Esophagus mucosa (tissue), 1 donor: Measurements from ENCODE around the gene SLX1B. TPM values are rescaled to one million over a fixed set of nuclear protein-coding genes. Genes with fewer than 3 reads are reported as not detected.
"Not testable (repeated sequence)": the region's sequence is repeated elsewhere in the genome, so short reads cannot be mapped to it uniquely, and the experiment has no call there.

Experiments used
- ATAC-seq: fragments of 200-7000 bp; cut with Tn5 transposase; one replicate; pipeline ENCODE4 v1.9.1; 2020
- total RNA-seq: library from RNA; stranded (reverse); gene quantifications from one replicate; pipeline ENCODE4 v1.2.4, GENCODE V29; 2023
- donor health status: DM: yes; HTN: yes; CAD: no.

SLX1B gene
- total RNA-seq: 24.3 TPM

DNA sequence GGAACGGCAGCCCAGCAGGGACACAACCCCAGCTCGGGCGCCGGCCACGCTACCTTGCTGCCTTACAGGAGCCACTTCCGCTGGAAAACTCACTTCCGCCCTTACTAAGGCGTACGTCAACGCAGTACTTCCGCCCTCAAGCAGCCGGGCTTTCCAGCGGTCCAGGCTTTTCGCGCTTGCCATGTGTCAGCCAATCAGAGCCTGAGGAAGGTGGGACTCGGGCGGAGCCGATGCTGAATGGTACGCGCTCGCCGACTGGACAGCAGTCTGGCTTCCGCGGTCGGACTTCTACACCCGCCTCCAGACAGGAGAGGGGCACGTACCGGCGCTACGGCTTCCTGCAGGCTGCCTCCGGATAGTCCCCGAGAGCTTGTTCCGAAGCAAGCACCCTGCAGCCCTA is at the start of gene SLX1B, which contains the start of gene BOLA2:
TSS of gene SLX1B (plus strand) at position 265 of the 400 bp plus-strand sequence.
TSS of gene BOLA2 (minus strand) at position 83 of the 400 bp plus-strand sequence. CDS start 98 bp downstream, outside the sequence.
- ATAC-seq: peak; percentile 93

DNA sequence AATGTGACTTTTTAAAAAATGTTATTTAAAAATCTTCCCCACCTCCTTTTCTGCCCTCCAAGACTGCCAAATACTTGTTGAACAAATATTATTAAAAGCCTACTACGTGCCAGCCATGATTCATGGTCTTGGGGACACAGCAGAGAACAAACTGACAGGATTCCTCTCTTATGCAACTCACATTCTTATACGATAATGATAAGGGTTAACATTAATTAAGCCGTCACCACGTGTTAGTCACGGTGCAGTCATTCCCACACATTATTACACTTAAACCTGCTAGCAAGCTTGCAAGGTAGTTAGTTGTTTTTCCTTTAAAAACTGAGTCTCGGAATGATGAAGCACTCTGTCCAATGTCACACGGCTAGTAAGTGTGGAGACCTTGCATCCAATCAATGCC is 49.1 kb upstream of the SLX1B start:
- ATAC-seq: not testable (repeated sequence)

DNA sequence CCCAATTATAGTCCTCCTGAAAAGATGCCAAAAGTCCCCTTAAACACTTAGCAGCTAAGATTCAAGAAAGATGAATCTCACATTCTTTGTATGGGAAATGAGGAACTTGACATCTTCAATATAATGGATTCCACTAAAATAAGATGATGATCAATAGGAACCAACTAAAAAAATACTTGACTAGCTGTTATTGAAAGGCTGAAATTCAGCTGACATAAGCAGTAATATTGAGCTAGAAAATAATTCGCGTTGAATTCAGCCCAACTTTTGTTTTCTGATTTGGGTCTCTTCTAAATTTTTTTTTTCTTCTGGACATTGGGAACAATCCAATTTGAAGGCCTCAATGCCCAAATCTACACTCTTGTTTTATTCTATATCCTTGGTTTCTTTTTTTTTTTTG is 30.7 kb upstream of the SLX1B start:
- not testable (repeated sequence) for ATAC-seq

DNA sequence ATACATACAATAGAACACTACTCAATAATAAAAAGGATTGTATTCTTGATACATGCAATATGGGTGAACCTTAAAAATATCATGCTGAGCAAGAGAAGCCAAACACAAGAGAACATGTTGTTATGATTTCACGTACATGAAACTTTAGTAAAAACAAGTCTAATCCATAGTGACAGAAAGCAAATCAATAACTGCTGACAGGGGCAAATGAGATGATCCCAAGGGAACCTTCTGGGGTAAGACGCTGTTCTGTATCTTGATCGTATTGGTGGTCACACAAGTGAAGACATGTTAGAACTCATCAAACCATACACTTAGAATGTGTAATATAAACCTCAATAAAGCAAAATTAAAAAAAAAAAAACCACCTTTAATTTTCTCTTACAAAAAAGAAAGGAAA is 28.9 kb upstream of the SLX1B start:
- ATAC-seq: not testable (repeated sequence)

DNA sequence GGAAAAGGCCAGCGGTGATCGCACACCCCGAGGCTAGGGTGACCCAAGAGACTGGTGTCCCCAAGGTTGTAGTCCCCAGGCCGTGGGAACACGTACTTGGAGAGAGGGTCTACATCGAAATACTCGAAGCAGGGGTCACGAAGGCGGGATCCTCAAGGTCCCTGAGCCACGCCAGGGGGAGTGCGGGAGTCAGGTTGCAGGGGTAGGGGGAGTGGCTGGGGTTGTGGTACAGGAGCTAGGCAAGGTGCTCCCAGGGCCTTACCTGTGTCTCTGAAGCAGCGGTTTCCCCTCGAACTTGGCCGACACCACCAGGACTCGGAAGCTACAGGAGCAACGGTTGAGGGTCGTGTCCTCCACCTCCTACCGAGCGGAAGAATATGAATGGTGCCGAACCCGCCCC is 579 bp upstream of the SLX1B start:
- ATAC-seq: peak; percentile 29

DNA sequence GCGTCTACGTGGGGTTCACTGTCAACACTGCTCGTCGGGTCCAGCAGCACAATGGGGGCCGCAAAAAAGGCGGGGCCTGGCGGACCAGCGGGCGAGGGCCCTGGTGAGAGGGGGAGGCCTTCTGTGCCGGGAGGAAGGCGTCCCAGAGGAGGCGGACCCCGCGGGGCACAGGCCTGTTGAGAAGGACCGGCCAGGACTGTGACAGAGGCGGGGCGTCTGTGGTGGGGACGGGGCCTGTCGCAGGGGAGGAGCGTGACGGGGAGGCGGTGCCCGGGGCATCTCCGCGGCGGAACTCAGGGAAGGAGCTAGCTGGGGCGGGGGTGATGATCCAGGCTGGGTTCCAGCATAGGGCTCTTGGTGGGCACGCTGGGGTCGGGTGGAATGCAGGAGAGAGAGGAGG is 495 bp downstream of the SLX1B start:
- peak; percentile 75 for ATAC-seq

DNA sequence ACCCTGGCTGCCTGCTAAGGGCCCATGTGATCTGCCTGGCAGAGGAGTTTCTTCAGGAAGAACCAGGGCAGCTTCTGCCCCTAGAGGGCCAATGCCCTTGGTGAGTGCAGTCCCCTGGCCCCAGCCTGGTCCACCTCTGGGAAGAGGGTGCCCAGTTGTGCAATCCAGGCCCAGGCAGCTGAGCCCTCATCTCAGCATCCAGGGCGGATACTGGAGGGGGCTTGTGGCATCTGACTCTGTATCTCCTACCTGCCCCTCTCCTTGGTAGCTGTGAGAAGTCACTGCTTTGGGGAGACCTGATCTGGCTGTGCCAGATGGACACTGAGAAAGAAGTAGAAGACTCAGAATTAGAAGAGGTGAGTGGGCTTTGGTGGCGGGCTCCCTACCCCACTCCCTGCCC is 3.3 kb downstream of the SLX1B start:
- not testable (repeated sequence) for ATAC-seq

DNA sequence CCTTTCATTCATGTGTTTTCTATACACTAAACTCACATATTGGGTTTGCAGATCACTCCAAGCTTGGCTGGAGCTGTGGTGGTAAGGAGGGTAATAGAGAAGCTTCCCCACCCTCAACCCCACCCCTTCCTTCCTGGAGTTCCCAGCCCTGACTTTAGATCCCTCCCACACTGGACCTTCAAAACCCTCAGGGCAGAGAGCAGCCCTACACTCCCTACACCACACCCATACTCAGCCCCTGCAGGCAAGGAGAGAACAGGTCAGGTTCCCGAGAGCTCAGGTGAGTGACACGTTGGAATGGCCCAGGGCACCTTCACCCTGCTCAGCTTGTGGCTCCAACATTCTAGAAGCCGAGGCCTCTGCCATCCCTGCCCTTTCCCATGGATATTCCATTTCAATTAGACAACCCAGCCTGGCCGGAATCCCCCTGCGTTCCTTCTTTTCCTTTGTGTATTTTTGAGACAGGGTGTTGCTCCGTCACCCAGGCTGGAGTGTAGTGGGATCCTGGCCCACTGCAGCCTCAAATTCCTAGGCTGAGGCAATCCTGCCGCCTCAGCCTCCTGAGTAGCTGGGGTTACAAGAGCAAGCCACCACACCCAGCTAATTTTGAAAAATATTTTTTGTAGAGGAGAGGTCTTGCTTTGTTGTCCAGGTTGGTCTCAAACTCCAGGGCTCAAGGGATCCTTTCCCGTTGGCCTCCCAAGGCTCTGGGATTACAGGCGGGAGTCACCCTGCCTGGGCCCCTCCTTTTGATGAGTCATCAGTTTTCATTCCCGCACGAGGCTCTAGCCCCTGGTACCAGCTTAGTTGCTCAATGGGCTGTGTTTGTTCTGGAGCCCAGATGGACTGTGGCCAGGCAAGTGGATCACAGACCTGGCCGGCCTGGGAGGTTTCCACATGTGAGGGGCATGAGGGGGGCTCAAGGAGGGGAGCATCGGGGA is 5.6 kb downstream of the SLX1B start, which contains the start of gene SULT1A4:
TSS of gene SULT1A4 (plus strand) at position 208 of the 941 bp plus-strand sequence. CDS start 1,473 bp downstream, outside the sequence.
- peak; percentile 66 for ATAC-seq

DNA sequence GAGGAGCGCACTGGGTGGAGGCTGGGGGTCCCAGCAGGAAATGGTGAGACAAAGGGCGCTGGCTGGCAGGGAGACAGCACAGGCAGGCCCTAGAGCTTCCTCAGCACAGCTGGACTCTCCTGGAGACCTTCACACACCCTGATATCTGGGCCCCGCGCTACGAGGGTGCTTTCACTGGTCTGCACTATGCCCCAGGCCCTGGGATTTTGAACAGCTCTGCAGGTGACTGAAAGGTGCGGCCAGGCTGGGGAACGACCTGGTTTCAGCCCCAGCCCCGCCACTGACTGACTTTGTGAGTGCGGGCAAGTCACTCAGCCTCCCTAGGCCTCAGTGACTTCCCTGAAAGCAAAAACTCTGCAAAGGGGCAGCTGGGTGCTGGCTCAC is 6.3 kb downstream of the SLX1B start:
- peak; percentile 27 for ATAC-seq

DNA sequence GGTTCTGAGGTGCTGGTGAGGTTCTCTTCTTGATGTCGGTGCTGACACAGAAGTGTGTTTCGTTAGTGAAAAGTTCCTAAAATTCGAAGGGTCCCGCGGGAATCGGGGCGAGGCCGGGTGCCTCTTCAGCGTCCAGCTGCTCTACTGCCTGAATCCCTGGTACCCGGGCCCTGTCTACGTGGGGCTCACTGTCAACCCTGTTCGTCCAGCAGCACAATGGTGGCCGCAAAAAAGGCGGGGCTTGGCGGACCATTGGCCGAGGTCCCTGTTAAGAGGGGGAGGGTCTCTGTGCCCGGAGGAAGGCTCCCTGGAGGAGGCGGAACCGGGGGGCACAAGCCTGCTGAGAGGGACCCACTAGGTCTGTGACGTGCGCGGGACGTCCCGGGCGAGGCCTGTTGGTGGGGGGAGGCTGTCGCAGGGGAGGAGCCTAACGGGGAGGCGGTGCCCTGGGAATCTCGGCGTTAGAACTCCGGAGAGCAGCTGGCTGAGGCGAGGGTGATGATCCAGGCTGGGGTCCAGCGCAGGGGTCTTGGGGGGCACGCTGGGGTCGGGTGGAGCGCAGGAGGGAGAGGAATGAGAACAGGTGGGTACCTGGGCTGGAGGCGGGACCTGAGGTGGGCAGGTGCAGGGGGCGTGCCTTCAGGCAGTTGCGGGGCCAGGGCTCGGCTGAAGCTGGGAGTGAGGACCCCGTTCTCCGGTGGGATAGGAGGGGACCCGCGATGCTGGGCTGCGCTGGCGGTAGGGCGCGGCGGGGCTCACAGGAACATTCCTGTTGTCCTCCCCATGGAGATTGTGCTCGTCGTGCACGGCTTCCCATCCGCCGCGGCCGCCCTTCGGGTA is 11.9 kb downstream of the SLX1B start:
- peak; percentile 24 for ATAC-seq

DNA sequence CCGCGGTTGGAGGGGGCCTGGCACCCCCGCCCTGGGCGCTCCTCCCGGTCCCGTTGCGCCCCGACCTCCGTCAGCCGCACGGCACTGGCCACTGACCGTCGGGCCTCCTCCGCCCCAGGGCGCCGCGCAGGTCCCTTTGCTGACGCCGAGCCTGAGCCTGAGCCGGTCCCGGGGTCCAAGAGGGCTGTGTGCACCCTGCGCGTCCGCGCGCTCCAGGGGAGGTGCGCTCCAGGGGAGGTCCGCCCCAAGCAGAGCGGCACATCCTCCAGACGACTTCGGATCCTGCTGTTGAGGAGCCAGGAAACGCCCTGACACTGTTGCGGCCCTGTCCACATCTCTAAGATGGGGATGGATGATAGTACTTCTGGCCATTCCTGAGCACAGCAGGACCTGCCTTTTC is 12.6 kb downstream of the SLX1B start:
- peak; percentile 16 for ATAC-seq

DNA sequence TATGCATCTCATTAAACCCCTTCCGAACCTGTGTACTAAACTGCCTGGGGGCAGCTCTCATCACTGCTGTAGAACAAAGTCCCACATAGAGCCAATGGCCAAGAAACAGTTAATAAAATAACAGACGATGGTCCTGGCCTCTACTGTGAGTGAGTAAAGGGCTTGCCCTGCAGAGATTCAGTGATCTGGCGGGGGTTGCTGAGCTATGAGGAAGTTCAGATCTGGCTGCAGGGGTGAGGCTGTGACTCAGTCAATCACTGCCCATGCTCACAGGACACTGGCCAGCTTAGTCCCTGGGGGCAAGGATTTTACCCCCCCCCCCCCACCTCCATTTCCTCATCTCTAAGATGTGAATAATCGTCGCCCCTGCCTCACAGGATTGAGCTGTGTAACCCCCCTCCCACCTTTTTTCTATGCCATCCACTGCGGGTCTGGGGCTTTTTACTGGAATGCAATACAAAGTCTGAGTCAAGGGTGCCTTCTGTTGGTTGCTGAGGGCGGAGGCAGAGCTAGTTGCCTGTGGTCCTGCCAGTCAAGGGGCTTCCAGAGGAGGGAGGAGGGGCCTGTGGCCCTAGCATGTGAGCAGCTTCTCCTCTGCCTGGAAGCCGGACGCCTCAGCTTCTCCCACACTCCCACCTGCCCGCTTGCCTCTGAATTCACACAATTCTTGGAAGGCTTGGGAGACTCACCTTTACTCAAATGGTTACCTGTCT is 13.5 kb downstream of the SLX1B start:
- not testable (repeated sequence) for ATAC-seq

DNA sequence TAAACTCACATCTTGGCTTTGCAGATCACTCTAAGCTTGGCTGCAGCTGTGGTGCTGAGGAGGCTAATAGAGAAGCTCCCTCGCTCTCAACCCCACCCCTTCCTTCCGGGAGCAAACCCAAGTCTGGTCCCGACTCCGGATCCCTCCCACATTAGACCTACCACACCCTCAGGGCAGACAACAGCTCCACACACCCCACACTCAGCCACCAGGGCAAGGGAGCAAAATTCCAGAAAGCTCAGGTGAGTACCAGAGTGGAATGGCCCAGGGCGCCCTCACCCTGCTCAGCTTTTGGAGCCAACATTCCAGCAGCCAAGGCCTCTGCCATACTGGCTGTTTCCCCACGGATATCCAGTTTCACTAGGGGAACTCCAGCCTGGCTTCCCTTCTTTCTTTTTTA is 15.3 kb downstream of the SLX1B start:
- ATAC-seq: peak; percentile 87

DNA sequence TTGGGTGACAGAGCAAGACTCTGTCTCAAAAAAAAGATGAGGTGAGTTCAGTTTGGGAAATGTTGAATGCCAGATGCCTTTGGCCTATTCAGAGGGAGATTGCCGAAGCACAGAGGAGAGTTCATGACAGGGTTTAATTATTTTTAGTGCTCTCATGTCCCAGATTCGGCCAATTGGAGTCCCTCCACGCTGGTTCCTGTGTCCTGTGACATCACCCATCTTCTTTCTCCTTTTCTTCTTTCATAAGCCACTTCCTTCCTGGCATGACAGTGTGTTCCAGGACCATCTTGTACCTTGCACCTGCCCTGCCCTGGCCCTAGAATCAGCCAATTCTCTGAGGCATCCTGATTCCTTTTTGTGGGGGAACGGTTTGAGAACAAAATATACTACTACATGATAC is 17.7 kb downstream of the SLX1B start:
- not testable (repeated sequence) for ATAC-seq

DNA sequence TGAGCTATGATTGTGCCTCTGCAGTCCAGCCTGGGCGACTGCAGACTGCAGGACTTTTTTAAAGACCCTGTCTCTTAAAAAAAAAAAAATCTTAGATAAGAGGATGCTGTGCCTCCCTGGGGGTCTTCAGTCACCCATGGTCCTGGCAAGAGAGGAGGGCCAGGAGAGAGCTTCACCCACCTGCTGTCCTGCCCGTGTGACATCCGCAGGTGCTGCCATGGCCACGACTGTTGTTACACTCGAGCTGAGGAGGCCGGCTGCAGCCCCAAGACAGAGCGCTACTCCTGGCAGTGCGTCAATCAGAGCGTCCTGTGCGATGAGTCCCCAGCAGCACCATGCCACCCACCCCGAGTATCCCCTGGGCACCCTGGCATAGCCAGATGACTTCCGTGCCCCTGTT is 27.9 kb downstream of the SLX1B start:
- not testable (repeated sequence) for ATAC-seq

DNA sequence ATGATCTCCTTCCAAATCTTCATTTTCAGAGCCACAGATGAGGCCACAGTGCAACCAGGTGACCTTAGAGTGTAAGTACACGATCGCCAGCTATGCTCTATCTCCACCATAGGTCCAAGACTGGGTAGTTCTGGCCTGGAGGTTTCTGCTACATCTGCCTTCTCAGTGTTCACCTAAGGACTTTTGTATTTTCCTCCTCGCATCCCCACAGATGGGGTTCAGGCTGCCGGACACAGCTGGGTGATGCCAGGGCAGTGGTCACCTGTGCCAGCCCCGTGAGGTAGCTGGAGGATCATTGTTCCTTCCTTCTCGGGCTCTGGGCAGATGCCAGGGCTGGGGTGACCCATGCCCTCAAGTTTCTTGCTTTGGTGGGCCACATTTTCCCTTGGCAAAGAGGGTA is 52.0 kb downstream of the SLX1B start, which contains the start of gene NPIPB12:
TSS of gene NPIPB12 (minus strand) at position 101 of the 400 bp plus-strand sequence.
- ATAC-seq: not testable (repeated sequence)

Other genes with a start within 250 kb of the SLX1B start
- gene NPIPB11, start 47.8 kb upstream of the SLX1B start, total RNA-seq: 0.44 TPM
- gene BOLA2, start 182 bp upstream of the SLX1B start, total RNA-seq: 6.1 TPM
- 2.2 TPM for gene SULT1A4, start 5.4 kb downstream of the SLX1B start, total RNA-seq
- 18.8 TPM for gene NPIPB12, start 51.9 kb downstream of the SLX1B start, total RNA-seq
- gene SPN, start 208.7 kb downstream of the SLX1B start, total RNA-seq: 0.60 TPM
- gene QPRT, start 224.6 kb downstream of the SLX1B start, total RNA-seq: 0.60 TPM